Peyer's patch (tissue), 4 donors: ENCODE results near the gene HAGHL. TPM values are rescaled to one million over a fixed set of nuclear protein-coding genes. Genes with fewer than 3 reads are reported as not detected.
A peak's percentile ranks its signal among the peaks of the same experiment; 100 is the strongest.

ENCODE experiments used
- DNase-seq, 3 donors: peaks; one replicate each; pipeline ENCODE4 v3.0.0-alpha.2; 2017 to 2019
- H3K27ac ChIP-seq, 4 donors: fragments of 200-600 bp; sonication (generic); one replicate each; pipeline ENCODE4 v1.5.1; 2016 to 2019
- H3K27me3 ChIP-seq, 2 donors: fragments of 200-600 bp; sonication (generic); one replicate each; pipeline ENCODE4 v1.5.1; 2019
- H3K36me3 ChIP-seq, 3 donors: fragments of 200-600 bp; sonication (generic); one replicate each; pipeline ENCODE4 v1.5.1; 2016 to 2019
- H3K4me1 ChIP-seq, 4 donors: fragments of 200-600 bp; sonication (generic); one replicate each; pipeline ENCODE4 v1.5.1; 2016 to 2019
- H3K4me3 ChIP-seq, 4 donors: fragments of 200-600 bp; sonication (generic); 1 replicate in 3 of 4; 2 replicates in 1 of 4; pipeline ENCODE4 v1.5.1; 2016 to 2019; ENCODE audit warnings: mild to moderate bottlenecking in 1 of 4
- H3K9me3 ChIP-seq, 4 donors: fragments of 200-600 bp; sonication (generic); one replicate each; pipeline ENCODE4 v1.5.1; 2016 to 2019; ENCODE audit warnings: mild to moderate bottlenecking in 1 of 4
- POLR2A ChIP-seq, 2 donors: fragments of 450-650 bp; IDR thresholded peaks; one replicate each; pipeline ENCODE4 v1.5.1; 2017; ENCODE audit warnings: antibody characterized with exemption in 2 of 2, mild to moderate bottlenecking in 2 of 2, moderate library complexity in 2 of 2
- total RNA-seq, 4 donors: library from RNA; depleted of rRNA; stranded (reverse); fragments of >200 nt; gene quantifications; one replicate each; pipeline ENCODE4 v1.1.0, GENCODE V29; 2016
- TF ChIP-seq, protein P1 (sequence below), 6 experiments: fragments of 450-650 bp in 4 of 6; fragments of 200-600 bp in 2 of 6; sonication (generic) in 1 of 6; IDR thresholded peaks; one replicate each; pipeline ENCODE4 v1.5.1; 2017 to 2019; ENCODE audit warnings: antibody characterized with exemption in 6 of 6, mild to moderate bottlenecking in 3 of 6, moderate library complexity in 1 of 6

Gene HAGHL, protein sequence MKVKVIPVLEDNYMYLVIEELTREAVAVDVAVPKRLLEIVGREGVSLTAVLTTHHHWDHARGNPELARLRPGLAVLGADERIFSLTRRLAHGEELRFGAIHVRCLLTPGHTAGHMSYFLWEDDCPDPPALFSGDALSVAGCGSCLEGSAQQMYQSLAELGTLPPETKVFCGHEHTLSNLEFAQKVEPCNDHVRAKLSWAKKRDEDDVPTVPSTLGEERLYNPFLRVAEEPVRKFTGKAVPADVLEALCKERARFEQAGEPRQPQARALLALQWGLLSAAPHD
- 10 to 100 TPM in 1 of 4 donors, 1 to 10 TPM in 2, under 1 TPM in 1; 0.53 to 42.9 (median 3.4) TPM for total RNA-seq

DNA sequence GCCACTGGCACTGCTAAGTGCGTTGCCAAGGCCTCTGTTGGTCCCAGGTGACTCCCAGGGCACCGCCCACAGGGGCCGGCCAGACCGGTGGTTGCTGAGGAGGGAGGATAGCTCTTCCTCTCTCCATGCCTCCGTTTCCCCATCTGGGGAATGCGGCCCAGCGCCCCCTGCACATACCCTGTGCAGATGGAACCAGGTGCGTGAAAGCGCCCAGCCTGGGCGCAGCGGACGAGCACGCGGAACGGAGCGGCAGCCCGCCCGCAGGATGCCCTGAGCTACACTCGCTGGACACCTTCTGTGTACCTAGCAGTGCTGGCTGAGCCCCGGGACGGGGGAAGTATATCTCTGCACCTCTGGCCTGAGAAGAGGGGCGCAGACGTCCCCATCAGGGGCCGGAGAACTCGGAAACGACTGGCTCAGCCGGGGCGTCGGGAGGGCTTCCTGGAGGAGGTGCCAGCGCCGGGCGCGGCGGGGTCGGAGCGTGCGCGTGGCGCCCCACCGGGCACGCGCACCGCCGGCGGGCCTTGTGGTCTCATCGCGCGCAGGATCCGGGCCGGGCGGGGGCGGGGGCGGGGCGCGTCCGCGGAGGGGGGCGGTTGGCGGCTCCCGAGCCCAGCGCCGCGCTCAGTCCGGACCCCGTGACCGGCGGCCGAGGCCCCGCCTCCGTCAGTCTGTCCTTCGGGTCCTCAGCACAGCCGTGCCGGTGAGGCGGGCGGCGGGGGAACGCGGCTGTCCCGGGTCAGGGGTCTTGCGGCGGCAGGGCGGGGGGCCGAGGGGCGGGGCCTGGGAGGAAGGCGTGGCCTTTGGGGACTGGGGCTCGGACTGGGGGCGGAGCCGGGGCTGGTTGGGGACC is at the start of gene HAGHL, which contains the start of gene CCDC78:
HAGHL (plus strand) TSS at position 669 of the 853 bp plus-strand sequence. CDS start 404 bp downstream, outside the sequence.
CCDC78 (minus strand) TSS at position 6 of the 853 bp plus-strand sequence. CDS start 76 bp downstream, outside the sequence.
- Histone ChIP-seq H3K9me3 (no peaks in the 10 kb centered on the region), H3K36me3 (peaks cover 0 to 3% (median 0%) of the 10 kb centered on the region in 3 donors), H3K4me1 (peaks cover 0 to 37% (median 14%) of the 10 kb centered on the region in 4 donors), H3K27ac (peak within 1 kb of the TSS; percentile 46 to 91 (median 68)), H3K4me3 (peak within 1 kb of the TSS; percentile 61 to 66 (median 64)), H3K27me3 (peaks cover 0 to 25% of the 10 kb centered on the region in 2 donors)
- TF ChIP-seq, protein P1, sequence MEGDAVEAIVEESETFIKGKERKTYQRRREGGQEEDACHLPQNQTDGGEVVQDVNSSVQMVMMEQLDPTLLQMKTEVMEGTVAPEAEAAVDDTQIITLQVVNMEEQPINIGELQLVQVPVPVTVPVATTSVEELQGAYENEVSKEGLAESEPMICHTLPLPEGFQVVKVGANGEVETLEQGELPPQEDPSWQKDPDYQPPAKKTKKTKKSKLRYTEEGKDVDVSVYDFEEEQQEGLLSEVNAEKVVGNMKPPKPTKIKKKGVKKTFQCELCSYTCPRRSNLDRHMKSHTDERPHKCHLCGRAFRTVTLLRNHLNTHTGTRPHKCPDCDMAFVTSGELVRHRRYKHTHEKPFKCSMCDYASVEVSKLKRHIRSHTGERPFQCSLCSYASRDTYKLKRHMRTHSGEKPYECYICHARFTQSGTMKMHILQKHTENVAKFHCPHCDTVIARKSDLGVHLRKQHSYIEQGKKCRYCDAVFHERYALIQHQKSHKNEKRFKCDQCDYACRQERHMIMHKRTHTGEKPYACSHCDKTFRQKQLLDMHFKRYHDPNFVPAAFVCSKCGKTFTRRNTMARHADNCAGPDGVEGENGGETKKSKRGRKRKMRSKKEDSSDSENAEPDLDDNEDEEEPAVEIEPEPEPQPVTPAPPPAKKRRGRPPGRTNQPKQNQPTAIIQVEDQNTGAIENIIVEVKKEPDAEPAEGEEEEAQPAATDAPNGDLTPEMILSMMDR (IDR thresholded peaks at IDR 0.05), result no peak
- no peak for TF ChIP-seq POLR2A (IDR thresholded peaks at IDR 0.05)
- peak; percentile 65 to 90 (median 83) for DNase-seq

DNA sequence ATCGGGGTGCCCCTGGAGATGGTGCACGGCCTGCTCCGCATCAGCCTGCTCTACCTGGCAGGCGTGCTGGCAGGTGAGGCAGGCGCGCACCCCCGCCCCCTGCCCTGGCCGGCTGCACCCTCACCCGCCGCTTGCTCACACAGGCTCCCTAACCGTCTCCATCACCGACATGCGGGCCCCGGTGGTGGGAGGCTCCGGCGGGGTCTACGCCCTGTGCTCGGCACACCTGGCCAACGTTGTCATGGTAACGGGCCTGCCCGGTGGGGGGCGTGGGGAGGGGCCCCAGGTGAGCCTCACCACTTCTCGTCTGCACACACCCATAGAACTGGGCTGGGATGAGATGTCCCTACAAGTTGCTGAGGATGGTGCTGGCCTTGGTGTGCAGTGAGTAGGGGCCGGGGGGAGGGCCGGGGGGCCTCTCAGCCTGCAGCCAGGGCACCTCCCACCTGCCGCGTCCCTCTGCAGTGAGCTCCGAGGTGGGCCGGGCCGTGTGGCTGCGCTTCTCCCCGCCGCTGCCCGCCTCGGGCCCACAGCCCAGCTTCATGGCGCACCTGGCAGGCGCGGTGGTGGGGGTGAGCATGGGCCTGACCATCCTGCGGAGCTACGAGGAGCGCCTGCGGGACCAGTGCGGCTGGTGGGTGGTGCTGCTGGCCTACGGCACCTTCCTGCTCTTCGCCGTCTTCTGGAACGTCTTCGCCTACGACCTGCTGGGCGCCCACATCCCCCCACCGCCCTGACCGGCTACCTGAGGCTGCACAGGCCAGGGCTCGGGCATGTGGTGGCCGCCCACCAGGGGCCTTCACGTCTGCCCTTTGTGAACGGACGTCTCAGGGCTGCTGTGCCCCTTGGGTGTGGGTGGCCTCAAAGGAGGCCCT is 49.4 kb upstream of the HAGHL start:
- DNase-seq, result no peak
- Histone ChIP-seq H3K27ac (peak overlapping the region; percentile 27 to 93 (median 44)), H3K27me3 (no peaks in the 10 kb centered on the region), H3K4me1 (peaks cover 13 to 53% (median 34%) of the 10 kb centered on the region in 4 donors), H3K4me3 (peak overlapping the region in 1 of 4 donors; percentile 4), H3K36me3 (peaks cover 0 to 30% (median 0%) of the 10 kb centered on the region in 3 donors), H3K9me3 (no peaks in the 10 kb centered on the region)
- no peak for TF ChIP-seq POLR2A (IDR thresholded peaks at IDR 0.05)
- TF ChIP-seq, protein P1 (IDR thresholded peaks at IDR 0.05), result no peak

DNA sequence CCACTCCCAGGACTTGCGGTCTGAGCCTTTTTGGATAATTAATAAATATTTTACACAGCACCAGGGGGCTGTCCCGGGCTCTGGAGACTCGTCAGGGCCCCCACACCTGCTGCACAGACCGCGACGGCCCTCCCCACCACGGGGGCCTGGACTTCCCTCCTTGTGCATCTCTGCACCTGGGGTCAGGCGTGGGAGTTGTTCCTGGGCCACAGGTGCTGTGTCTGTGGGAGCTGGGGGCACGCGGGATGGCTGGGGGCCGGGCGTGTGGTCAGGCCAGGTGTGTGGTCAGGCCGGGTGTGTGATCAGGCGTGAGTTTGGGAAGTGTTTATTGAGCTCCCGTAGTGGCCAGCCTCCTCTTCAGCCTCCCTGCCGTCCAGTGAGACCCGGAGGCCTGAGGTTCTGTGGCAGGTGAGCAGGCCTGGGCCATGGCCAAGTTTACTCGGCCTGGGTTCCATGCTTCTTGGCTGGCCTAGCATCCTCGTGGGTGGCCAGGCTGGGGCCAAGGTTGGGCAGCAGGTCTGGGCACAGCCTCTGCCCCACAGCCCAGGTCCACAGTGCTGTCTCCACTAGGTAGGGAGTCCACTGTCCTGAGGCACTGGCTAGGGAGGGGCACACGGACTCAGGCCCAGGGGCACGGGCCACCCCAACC is 48.6 kb upstream of the HAGHL start:
- peak in 2 of 3 donors; percentile 69 to 72 for DNase-seq
- peaks cover 13 to 61% (median 38%) of the 10 kb centered on the region in 4 donors for H3K4me1 ChIP-seq
- H3K27ac ChIP-seq, result peak overlapping the region in 3 of 4 donors; percentile 27 to 97 (median 93)
- H3K27me3 ChIP-seq, result no peaks in the 10 kb centered on the region
- no peak overlapping the region for H3K4me3 ChIP-seq
- peaks cover 0 to 30% (median 0%) of the 10 kb centered on the region in 3 donors for H3K36me3 ChIP-seq
- H3K9me3 ChIP-seq, result no peaks in the 10 kb centered on the region
- no peak for TF ChIP-seq POLR2A (IDR thresholded peaks at IDR 0.05)
- TF ChIP-seq, protein P1 (IDR thresholded peaks at IDR 0.05), result no peak

DNA sequence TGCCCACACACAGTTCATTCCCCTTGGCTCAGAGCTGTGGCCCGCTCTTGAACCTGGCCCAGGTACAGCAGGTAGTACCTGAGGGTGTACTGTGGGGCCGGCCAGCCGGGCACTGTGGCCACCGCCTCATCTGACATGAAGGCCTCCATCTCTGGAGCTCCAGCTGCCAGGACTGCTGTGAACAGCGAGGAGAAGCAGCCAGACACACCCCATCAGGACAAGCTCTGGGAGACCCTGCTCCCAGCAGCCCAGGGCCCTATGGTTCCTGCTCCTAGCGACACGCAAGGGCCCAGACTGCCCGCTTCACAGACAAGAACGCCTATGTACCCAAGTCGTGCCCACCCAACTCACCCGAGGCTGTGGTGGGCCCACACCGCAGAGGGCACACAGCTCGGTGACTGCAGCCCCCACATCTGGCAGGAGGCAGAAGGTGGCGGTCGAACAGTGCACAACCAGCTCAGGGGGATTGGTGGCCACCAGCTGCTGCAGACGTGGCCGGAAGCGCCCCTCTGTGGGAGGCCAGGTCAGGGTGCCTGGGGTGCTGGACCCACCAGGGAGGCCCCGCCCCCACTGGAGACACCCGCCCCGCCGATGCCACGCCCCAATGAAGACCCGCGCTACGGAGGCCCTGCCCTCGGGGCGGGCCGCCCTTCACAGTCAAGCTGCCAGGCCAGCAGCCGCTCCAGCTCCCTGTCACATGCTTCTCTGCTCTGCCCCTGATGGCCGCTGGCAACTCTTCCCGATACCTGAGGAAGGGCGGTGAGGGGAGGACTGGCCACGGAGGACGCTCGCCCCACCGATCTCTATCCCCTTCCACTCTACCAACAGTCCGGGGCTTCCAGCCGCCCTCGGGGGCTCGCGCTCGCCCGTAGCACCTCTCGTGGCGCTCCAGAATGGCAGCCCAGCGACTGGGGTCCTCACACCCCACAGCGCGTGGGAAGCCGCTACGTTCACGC is 47.8 kb upstream of the HAGHL start:
- no peaks in the 10 kb centered on the region for H3K9me3 ChIP-seq
- peaks cover 13 to 66% (median 42%) of the 10 kb centered on the region in 4 donors for H3K4me1 ChIP-seq
- peak overlapping the region; percentile 73 to 98 (median 94) for H3K4me3 ChIP-seq

More for the DNA sequence above, 47.8 kb upstream of the HAGHL start:
- TF ChIP-seq, protein P1 (IDR thresholded peaks at IDR 0.05), result no peak
- no peak for TF ChIP-seq POLR2A (IDR thresholded peaks at IDR 0.05)
- peak overlapping the region; percentile 91 to 97 (median 94) for H3K27ac ChIP-seq
- H3K27me3 ChIP-seq, result no peaks in the 10 kb centered on the region
- H3K36me3 ChIP-seq, result peaks cover 0 to 25% (median 0%) of the 10 kb centered on the region in 3 donors
- DNase-seq, result peak in 2 of 3 donors; percentile 65 to 79
